Measurements from ENCODE around the gene DNAH2. TPM values are rescaled to one million over a fixed set of nuclear protein-coding genes. Genes with fewer than 3 reads are reported as not detected.
"Not testable (repeated sequence)": the region's sequence is repeated elsewhere in the genome, so short reads cannot be mapped to it uniquely, and the experiment has no call there.

The DNAH2 gene
- total RNA-seq, 1 donor from 2014 or later, result not detected

GRCh38 chr17:7792611-7793010 lies 75.1 kb downstream of the DNAH2 start:
- no peak overlapping the region for H3K4me3 Mint-ChIP-seq
- H3K27ac Mint-ChIP-seq, result no peak overlapping the region
- peaks cover 2% of the 10 kb centered on the region for H3K27me3 Mint-ChIP-seq
- no peaks in the 10 kb centered on the region for H3K36me3 Mint-ChIP-seq (ENCODE audit: low read depth)
- intact Hi-C loops (cut with micrococcal nuclease), result no loop called here
- H3K9me3 Mint-ChIP-seq, result no peaks in the 10 kb centered on the region
- H3K4me1 Mint-ChIP-seq, result no peaks in the 10 kb centered on the region
- DNase-seq, result no peak

- Mint-ChIP-seq H3K4me3 (no peak overlapping the region), H3K27me3 (peaks cover 2% of the 10 kb centered on the region), H3K4me1 (no peaks in the 10 kb centered on the region), H3K9me3 (no peaks in the 10 kb centered on the region), H3K27ac (no peak overlapping the region), H3K36me3 (ENCODE audit: low read depth) (no peaks in the 10 kb centered on the region)
- intact Hi-C loops (cut with micrococcal nuclease), result no loop called here
- DNase-seq, result no peak
Observed at GRCh38 chr17:7794075-7794663, 76.6 kb downstream of the DNAH2 start.

GRCh38 chr17:7797976-7798375 lies 80.4 kb downstream of the DNAH2 start:
- intact Hi-C loops (cut with micrococcal nuclease), result no loop called here
- no peak overlapping the region for H3K4me3 Mint-ChIP-seq
- DNase-seq, result no peak
- no peaks in the 10 kb centered on the region for H3K9me3 Mint-ChIP-seq
- peaks cover 3% of the 10 kb centered on the region for H3K27me3 Mint-ChIP-seq
- no peaks in the 10 kb centered on the region for H3K36me3 Mint-ChIP-seq (ENCODE audit: low read depth)
- H3K4me1 Mint-ChIP-seq, result no peaks in the 10 kb centered on the region
- no peak overlapping the region for H3K27ac Mint-ChIP-seq

GRCh38 chr17:7798839-7799238 lies 81.3 kb downstream of the DNAH2 start:
- H3K27ac Mint-ChIP-seq, result no peak overlapping the region
- no peaks in the 10 kb centered on the region for H3K9me3 Mint-ChIP-seq
- no peaks in the 10 kb centered on the region for H3K36me3 Mint-ChIP-seq (ENCODE audit: low read depth)
- no peak overlapping the region for H3K4me3 Mint-ChIP-seq
- no peaks in the 10 kb centered on the region for H3K4me1 Mint-ChIP-seq
- intact Hi-C loops (cut with micrococcal nuclease), result no loop called here
- no peak for DNase-seq
- H3K27me3 Mint-ChIP-seq, result peaks cover 4% of the 10 kb centered on the region

GRCh38 chr17:7803981-7804380 lies 86.4 kb downstream of the DNAH2 start:
- Mint-ChIP-seq H3K4me1 (no peaks in the 10 kb centered on the region), H3K4me3 (no peak overlapping the region), H3K9me3 (no peaks in the 10 kb centered on the region), H3K27ac (no peak overlapping the region), H3K36me3 (ENCODE audit: low read depth) (no peaks in the 10 kb centered on the region), H3K27me3 (peaks cover 8% of the 10 kb centered on the region)
- no peak for DNase-seq
- intact Hi-C loops (cut with micrococcal nuclease), result no loop called here

GRCh38 chr17:7806587-7806986 lies 89.0 kb downstream of the DNAH2 start:
- intact Hi-C loops (cut with micrococcal nuclease), result no loop called here
- Mint-ChIP-seq H3K27ac (no peak overlapping the region), H3K4me3 (no peak overlapping the region)

GRCh38 chr17:7807206-7807605 lies 89.7 kb downstream of the DNAH2 start:
- Mint-ChIP-seq H3K4me3 (no peak overlapping the region), H3K36me3 (ENCODE audit: low read depth) (no peaks in the 10 kb centered on the region), H3K9me3 (no peaks in the 10 kb centered on the region), H3K27me3 (peaks cover 13% of the 10 kb centered on the region), H3K27ac (no peak overlapping the region), H3K4me1 (no peaks in the 10 kb centered on the region)
- no peak for DNase-seq
- intact Hi-C loops (cut with micrococcal nuclease), result no loop called here

More at GRCh38 chr17:7806587-7806986, 89.0 kb downstream of the DNAH2 start:
- DNase-seq, result no peak
- peaks cover 13% of the 10 kb centered on the region for H3K27me3 Mint-ChIP-seq
- H3K4me1 Mint-ChIP-seq, result no peaks in the 10 kb centered on the region
- no peaks in the 10 kb centered on the region for H3K9me3 Mint-ChIP-seq
- no peaks in the 10 kb centered on the region for H3K36me3 Mint-ChIP-seq (ENCODE audit: low read depth)

GRCh38 chr17:7809086-7809790 lies 91.7 kb downstream of the DNAH2 start:
- no peak overlapping the region for H3K4me3 Mint-ChIP-seq
- no peak for DNase-seq
- H3K9me3 Mint-ChIP-seq, result no peaks in the 10 kb centered on the region
- H3K27me3 Mint-ChIP-seq, result peaks cover 10% of the 10 kb centered on the region
- H3K4me1 Mint-ChIP-seq, result no peaks in the 10 kb centered on the region
- H3K27ac Mint-ChIP-seq, result no peak overlapping the region
- H3K36me3 Mint-ChIP-seq (ENCODE audit: low read depth), result no peaks in the 10 kb centered on the region
- intact Hi-C loops (cut with micrococcal nuclease), result no loop called here

GRCh38 chr17:7809791-7810343 lies 92.3 kb downstream of the DNAH2 start:
- H3K4me1 Mint-ChIP-seq; H3K27ac Mint-ChIP-seq; H3K27me3 Mint-ChIP-seq; H3K9me3 Mint-ChIP-seq; intact Hi-C loops (cut with micrococcal nuclease); H3K36me3 Mint-ChIP-seq (ENCODE audit: low read depth); DNase-seq; H3K4me3 Mint-ChIP-seq: not testable (repeated sequence)

GRCh38 chr17:7811251-7811650 lies 93.7 kb downstream of the DNAH2 start:
- Mint-ChIP-seq H3K4me1 (no peaks in the 10 kb centered on the region), H3K27me3 (peaks cover 7% of the 10 kb centered on the region), H3K27ac (no peak overlapping the region), H3K9me3 (no peaks in the 10 kb centered on the region), H3K36me3 (ENCODE audit: low read depth) (no peaks in the 10 kb centered on the region), H3K4me3 (no peak overlapping the region)
- DNase-seq, result no peak
- intact Hi-C loops (cut with micrococcal nuclease), result no loop called here

GRCh38 chr17:7814969-7815368 lies 97.4 kb downstream of the DNAH2 start:
- H3K36me3 Mint-ChIP-seq (ENCODE audit: low read depth), result no peaks in the 10 kb centered on the region
- DNase-seq, result no peak
- H3K9me3 Mint-ChIP-seq, result no peaks in the 10 kb centered on the region
- no peak overlapping the region for H3K4me3 Mint-ChIP-seq
- intact Hi-C loops (cut with micrococcal nuclease), result no loop called here
- no peaks in the 10 kb centered on the region for H3K4me1 Mint-ChIP-seq
- no peak overlapping the region for H3K27ac Mint-ChIP-seq
- H3K27me3 Mint-ChIP-seq, result peaks cover 3% of the 10 kb centered on the region

- no peak for DNase-seq
- Mint-ChIP-seq H3K9me3 (no peaks in the 10 kb centered on the region), H3K27ac (no peak overlapping the region), H3K27me3 (peaks cover 2% of the 10 kb centered on the region), H3K4me3 (no peak overlapping the region), H3K36me3 (ENCODE audit: low read depth) (no peaks in the 10 kb centered on the region), H3K4me1 (no peaks in the 10 kb centered on the region)
- intact Hi-C loops (cut with micrococcal nuclease), result no loop called here
Observed at GRCh38 chr17:7816926-7817642, 99.5 kb downstream of the DNAH2 start.

GRCh38 chr17:7817643-7817964 lies 100.1 kb downstream of the DNAH2 start:
- DNase-seq, result no peak
- Mint-ChIP-seq H3K9me3 (no peaks in the 10 kb centered on the region), H3K4me1 (no peaks in the 10 kb centered on the region), H3K27ac (no peak overlapping the region), H3K36me3 (ENCODE audit: low read depth) (no peaks in the 10 kb centered on the region), H3K27me3 (peaks cover 2% of the 10 kb centered on the region), H3K4me3 (no peak overlapping the region)
- intact Hi-C loops (cut with micrococcal nuclease), result no loop called here

GRCh38 chr17:7818026-7818425 lies 100.5 kb downstream of the DNAH2 start:
- Mint-ChIP-seq H3K27me3 (peaks cover 2% of the 10 kb centered on the region), H3K9me3 (no peaks in the 10 kb centered on the region), H3K4me1 (no peaks in the 10 kb centered on the region), H3K27ac (no peak overlapping the region), H3K36me3 (ENCODE audit: low read depth) (no peaks in the 10 kb centered on the region), H3K4me3 (no peak overlapping the region)
- intact Hi-C loops (cut with micrococcal nuclease), result no loop called here
- no peak for DNase-seq
